PC-3 (cell line): ENCODE measurements around the gene HMGCS2.

Source experiments
- CTCF ChIP-seq: fragments of 300-600 bp; sonication (generic); conservative IDR thresholded peaks from 2 replicates; pipeline ENCODE4 v1.5.1; 2017; ENCODE audit warnings: antibody characterized with exemption, low read depth, mild to moderate bottlenecking, low read length
- EZH2 ChIP-seq: fragments of 300-600 bp; sonication (generic); IDR thresholded peaks from one replicate; pipeline ENCODE4 v1.6.1; 2017; ENCODE audit warnings: antibody characterized with exemption, mild to moderate bottlenecking, low read length; ENCODE audit not compliant: unreplicated experiment
- EZH2phosphoT487 ChIP-seq: fragments of 300-600 bp; sonication (generic); IDR thresholded peaks from 2 replicates; pipeline ENCODE4 v1.6.1; 2018; ENCODE audit warnings: mild to moderate bottlenecking, antibody characterized with exemption, low read length, borderline replicate concordance

GRCh38 chr1:119795261-119796200 lies 26.8 kb upstream of the HMGCS2 start:
- TF ChIP-seq EZH2 (no peak), EZH2phosphoT487 (no peak), CTCF (no peak)
